ENCODE data around the gene AOPEP. TPM values are rescaled to one million over a fixed set of nuclear protein-coding genes. Genes with fewer than 3 reads are reported as not detected.

The AOPEP gene
- total and polyA plus RNA-seq, 9 of the 15 experiments (the other 6 are each of a cell fraction or from before 2014, with no cell fraction given): 4.5 to 19.3 (median 13.5) TPM

GRCh38 chr9:94812343-94812742 is 85.8 kb downstream of the AOPEP start:
- Histone ChIP-seq H3K36me3 (ENCODE audit: control insufficient read depth, insufficient read depth, low read length) (0 out of 3 replicates have a peak, but pooled peaks cover 3% of the 10 kb centered on the region), H2AFZ (ENCODE audit: low read depth, low read length) (no peak overlapping the region), H3K9ac (ENCODE audit: insufficient read depth in 1 of 2, low read depth in 2 of 2, low read length in 2 of 2) (no peak overlapping the region), H3K27me3 (ENCODE audit: control insufficient read depth in 2 of 2, insufficient read depth in 2 of 2, low read length in 2 of 2) (no peaks in the 10 kb centered on the region), H4K20me1 (replicated peaks; ENCODE audit: control insufficient read depth, insufficient read depth, low read length) (no peaks in the 10 kb centered on the region), H3K4me2 (ENCODE audit: insufficient read depth, low read length) (no peak overlapping the region), H3K9me3 (replicated peaks; ENCODE audit: control insufficient read depth, insufficient read depth, low read depth, low read length) (no peaks in the 10 kb centered on the region), H3K79me2 (ENCODE audit: control insufficient read depth, insufficient read depth, low read length) (no peaks in the 10 kb centered on the region), H3K27ac (ENCODE audit: extremely low read depth, low read depth, low read length) (no peak overlapping the region), H3K4me3 (no peak overlapping the region), H3K9me1 (ENCODE audit: control insufficient read depth, insufficient read depth, low read length) (no peaks in the 10 kb centered on the region), H3K4me1 (replicated peaks in 1 of 2; ENCODE audit: control insufficient read depth in 2 of 2, insufficient read depth in 2 of 2, low read length in 2 of 2) (no peaks in the 10 kb centered on the region)
- ChIA-PET POLR2A (interaction anchor here (0.6 kb wide), 1 partner anchor 214 kb away, joined by 3 read pairs; no protein-coding TSS in a partner anchor), CTCF (ENCODE audit: low intra/inter-chr PET ratio) (no interaction called here)
- DNase-seq (ENCODE audit: extremely low read depth in 1 of 4, low spot score in 3 of 4): no peak
- ATAC-seq: no peak
- 60% methylated on average over 2 of the region's 2 CpGs for WGBS (ENCODE audit: insufficient coverage, low coverage, missing lambda C conversion rate)
- in situ Hi-C loops (cut with MboI): no loop called here
- intact Hi-C loops (cut with micrococcal nuclease): no loop called here
- no TSS peak for BruUV-seq (replicated peaks)
- TF ChIP-seq ZEB2 (IDR thresholded peaks at IDR 0.05) (no peak), ZNF561 (CRISPR knock-in tag; conservative IDR thresholded peaks at IDR 0.05) (no peak), SMARCC2 (IDR thresholded peaks at IDR 0.05; ENCODE audit: low read depth) (no peak), COPS2 (conservative IDR thresholded peaks at IDR 0.05) (no peak), KDM1A (IDR thresholded peaks at IDR 0.05) (no peak), HMG20B (CRISPR knock-in tag; IDR thresholded peaks at IDR 0.05) (no peak), RB1 (IDR thresholded peaks at IDR 0.05; ENCODE audit: low read depth) (no peak), ZNF592 (IDR thresholded peaks at IDR 0.05) (no peak), THAP7 (CRISPR knock-in tag; IDR thresholded peaks at IDR 0.05) (no peak), SNIP1 (IDR thresholded peaks at IDR 0.05; ENCODE audit: low read depth) (no peak), NR4A1 (CRISPR knock-in tag; IDR thresholded peaks at IDR 0.05) (no peak), NR4A1 (tag; IDR thresholded peaks at IDR 0.05) (no peak), SIRT6 (IDR thresholded peaks at IDR 0.05; ENCODE audit: low read depth, low read length) (no peak), CHD4 (IDR thresholded peaks at IDR 0.05; ENCODE audit: insufficient read depth, insufficient replicate concordance, low read depth, low read length, poor library complexity, severe bottlenecking) (no peak), ZNF57 (CRISPR knock-in tag; IDR thresholded peaks at IDR 0.05) (no peak), TAF7 (tag; IDR thresholded peaks at IDR 0.05) (no peak), XRCC5 (IDR thresholded peaks at IDR 0.05; ENCODE audit: low read depth, low read length) (no peak), POLR2B (IDR thresholded peaks at IDR 0.05; ENCODE audit: low read depth, partially characterized antibody) (no peak)
- no peak for FAIRE-seq

Data from K562 (cell line).